HG03457 (cell line): ENCODE measurements around the gene DNAH8.
"Not testable (repeated sequence)": the region's sequence is repeated elsewhere in the genome, so short reads cannot be mapped to it uniquely, and the experiment has no call there.

Source experiments
- ATAC-seq: cut with Tn5 transposase; IDR thresholded peaks from one replicate; pipeline ENCODE4 v1.9.1; 2021; ENCODE audit warnings: moderate number of reproducible peaks; ENCODE audit not compliant: unreplicated experiment

DNAH8 gene

GRCh38 chr6:38715016-38715689 is at the start of gene DNAH8:
Gene DNAH8 (plus strand): TSS chr6:38715311. CDS start chr6:38722810, 7,499 bp downstream.
- no peak for ATAC-seq

GRCh38 chr6:38671885-38672467 is 43.1 kb upstream of the DNAH8 start:
- no peak for ATAC-seq

GRCh38 chr6:38673397-38674165 is 41.5 kb upstream of the DNAH8 start:
- ATAC-seq: no peak

GRCh38 chr6:38676236-38676973 is 38.7 kb upstream of the DNAH8 start:
- ATAC-seq: no peak

- no peak for ATAC-seq
Measured at GRCh38 chr6:38676974-38677544, 38.1 kb upstream of the DNAH8 start.

GRCh38 chr6:38678178-38678760 is 36.8 kb upstream of the DNAH8 start:
- no peak for ATAC-seq

GRCh38 chr6:38679668-38680067 is 35.4 kb upstream of the DNAH8 start:
- ATAC-seq: no peak

- no peak for ATAC-seq
Measured at GRCh38 chr6:38681850-38682249, 33.3 kb upstream of the DNAH8 start.

GRCh38 chr6:38684237-38684636 is 30.9 kb upstream of the DNAH8 start:
- no peak for ATAC-seq

GRCh38 chr6:38684904-38685303 is 30.2 kb upstream of the DNAH8 start:
- ATAC-seq: no peak

GRCh38 chr6:38686270-38687042 is 28.7 kb upstream of the DNAH8 start:
- ATAC-seq: no peak

- ATAC-seq: no peak
Measured at GRCh38 chr6:38687043-38687353, 28.1 kb upstream of the DNAH8 start.

GRCh38 chr6:38687549-38687948 is 27.6 kb upstream of the DNAH8 start:
- no peak for ATAC-seq

GRCh38 chr6:38688579-38689087 is 26.5 kb upstream of the DNAH8 start:
- no peak for ATAC-seq

- ATAC-seq: no peak
Measured at GRCh38 chr6:38695227-38695900, 19.7 kb upstream of the DNAH8 start.

GRCh38 chr6:38695933-38696332 is 19.2 kb upstream of the DNAH8 start:
- ATAC-seq: no peak

- ATAC-seq: no peak
Measured at GRCh38 chr6:38696345-38696744, 18.8 kb upstream of the DNAH8 start.

GRCh38 chr6:38697846-38698245 is 17.3 kb upstream of the DNAH8 start:
- no peak for ATAC-seq

- ATAC-seq: not testable (repeated sequence)
Measured at GRCh38 chr6:38699702-38700101, 15.4 kb upstream of the DNAH8 start.
